HG03442 (cell line): ENCODE measurements around the gene SMIM1.

ENCODE experiments used
- ATAC-seq: cut with Tn5 transposase; IDR thresholded peaks from one replicate; pipeline ENCODE4 v1.9.1; 2021; ENCODE audit warnings: mild to moderate bottlenecking, moderate library complexity; ENCODE audit not compliant: unreplicated experiment

The SMIM1 gene

GRCh38 chr1:3817138-3817740 is 44.7 kb downstream of the SMIM1 start:
- no peak for ATAC-seq

- ATAC-seq: no peak
Observed at GRCh38 chr1:3817821-3818597, 45.5 kb downstream of the SMIM1 start.

- no peak for ATAC-seq
Observed at GRCh38 chr1:3819771-3820200, 47.2 kb downstream of the SMIM1 start.

GRCh38 chr1:3820316-3820715 is 47.8 kb downstream of the SMIM1 start:
- no peak for ATAC-seq

- no peak for ATAC-seq
Observed at GRCh38 chr1:3821004-3821403, 48.5 kb downstream of the SMIM1 start.

GRCh38 chr1:3821447-3821846 is 48.9 kb downstream of the SMIM1 start:
- no peak for ATAC-seq

- no peak for ATAC-seq
Observed at GRCh38 chr1:3821908-3822307, 49.4 kb downstream of the SMIM1 start.

GRCh38 chr1:3822421-3822820 is 49.9 kb downstream of the SMIM1 start:
- no peak for ATAC-seq

GRCh38 chr1:3824650-3825049 is 52.1 kb downstream of the SMIM1 start:
- no peak for ATAC-seq

- ATAC-seq: no peak
Observed at GRCh38 chr1:3825356-3825755, 52.8 kb downstream of the SMIM1 start.
